ENCODE data around the gene TMEM179. TPM values are rescaled to one million over a fixed set of nuclear protein-coding genes. Genes with fewer than 3 reads are reported as not detected.

TMEM179 gene
- total and polyA plus RNA-seq, 7 experiments from 2014 or later = 0.15 TPM; not detected in 6

GRCh38 chr14:104561632-104562495 is 42.7 kb downstream of the TMEM179 start:
- Histone ChIP-seq H3K4me3 (ENCODE audit: low read length) (no peak overlapping the region), H3K27me3 (ENCODE audit: control insufficient read depth in 2 of 2, insufficient read depth in 2 of 2, low read length in 2 of 2) (no peaks in the 10 kb centered on the region), H3K4me1 (ENCODE audit: control insufficient read depth in 2 of 2, insufficient read depth in 2 of 2, low read length in 2 of 2) (peaks cover 0 to 4% of the 10 kb centered on the region in 2 donors), H3K9me3 (ENCODE audit: control insufficient read depth in 2 of 3, low read length in 3 of 3) (no peaks in the 10 kb centered on the region), H3K36me3 (ENCODE audit: control insufficient read depth in 2 of 3, insufficient read depth in 3 of 3, low read length in 3 of 3) (no peaks in the 10 kb centered on the region), H3K27ac (ENCODE audit: low read depth, low read length) (no peak overlapping the region)
- CTCF ChIA-PET = interaction anchor here (0.6 to 1.0 kb wide), 2 partner anchors 270 to 484 kb away, joined by 4 read pairs; no protein-coding TSS in a partner anchor
- POLR2A ChIA-PET = no interaction called here
- Mint-ChIP-seq H3K27ac (no peak overlapping the region), H3K4me3 (no peak overlapping the region), H3K9me3 (no peaks in the 10 kb centered on the region), H3K4me1 (peaks cover 0 to 5% (median 0%) of the 10 kb centered on the region in 7 donors), H3K27me3 (peaks cover 0 to 24% (median 5%) of the 10 kb centered on the region in 5 donors), H3K36me3 (no peaks in the 10 kb centered on the region)
- DNase-seq (no peak), ATAC-seq (no peak)
- intact Hi-C loops (cut with micrococcal nuclease) = loop anchor here in 1 of 2 donors (5.0 kb wide), 1 partner anchor 470 kb away; no protein-coding TSS in a partner anchor

GRCh38 chr14:104561124-104561557 is 43.4 kb downstream of the TMEM179 start:
- intact Hi-C loops (cut with micrococcal nuclease) = loop anchor here in 1 of 2 donors (5.0 kb wide), 1 partner anchor 469 kb away; no protein-coding TSS in a partner anchor
- Mint-ChIP-seq H3K4me3 (no peak overlapping the region), H3K36me3 (no peaks in the 10 kb centered on the region), H3K4me1 (peaks cover 0 to 5% (median 0%) of the 10 kb centered on the region in 7 donors), H3K27me3 (peaks cover 0 to 17% (median 5%) of the 10 kb centered on the region in 5 donors), H3K9me3 (no peaks in the 10 kb centered on the region), H3K27ac (no peak overlapping the region)
- DNase-seq = no peak
- no peaks in the 10 kb centered on the region for H3K36me3 ChIP-seq (ENCODE audit: control insufficient read depth in 2 of 3, insufficient read depth in 3 of 3, low read length in 3 of 3)
- no peaks in the 10 kb centered on the region for H3K27me3 ChIP-seq (ENCODE audit: control insufficient read depth in 2 of 2, insufficient read depth in 2 of 2, low read length in 2 of 2)
- no peaks in the 10 kb centered on the region for H3K9me3 ChIP-seq (ENCODE audit: control insufficient read depth in 2 of 3, low read length in 3 of 3)
- peaks cover 0 to 4% of the 10 kb centered on the region in 2 donors for H3K4me1 ChIP-seq (ENCODE audit: control insufficient read depth in 2 of 2, insufficient read depth in 2 of 2, low read length in 2 of 2)
- ChIA-PET POLR2A (no interaction called here), CTCF (no interaction called here)
- no peak overlapping the region for H3K27ac ChIP-seq (ENCODE audit: low read depth, low read length)
- ATAC-seq = no peak
- H3K4me3 ChIP-seq (ENCODE audit: low read length) = no peak overlapping the region

- intact Hi-C loops (cut with micrococcal nuclease) = loop anchor here in 1 of 2 donors (5.0 kb wide), 1 partner anchor 468 kb away; no protein-coding TSS in a partner anchor
- Mint-ChIP-seq H3K9me3 (no peaks in the 10 kb centered on the region), H3K4me3 (no peak overlapping the region), H3K27me3 (peaks cover 0 to 13% (median 5%) of the 10 kb centered on the region in 5 donors), H3K36me3 (no peaks in the 10 kb centered on the region), H3K4me1 (peaks cover 0 to 5% (median 0%) of the 10 kb centered on the region in 7 donors), H3K27ac (no peak overlapping the region)
- POLR2A ChIA-PET = no interaction called here
- no peaks in the 10 kb centered on the region for H3K27me3 ChIP-seq (ENCODE audit: control insufficient read depth in 2 of 2, insufficient read depth in 2 of 2, low read length in 2 of 2)
- no peaks in the 10 kb centered on the region for H3K9me3 ChIP-seq (ENCODE audit: control insufficient read depth in 2 of 3, low read length in 3 of 3)
- ATAC-seq (no peak), DNase-seq (no peak)
- CTCF ChIA-PET = no interaction called here
- H3K27ac ChIP-seq (ENCODE audit: low read depth, low read length) = no peak overlapping the region
- H3K36me3 ChIP-seq (ENCODE audit: control insufficient read depth in 2 of 3, insufficient read depth in 3 of 3, low read length in 3 of 3) = no peaks in the 10 kb centered on the region
- H3K4me3 ChIP-seq (ENCODE audit: low read length) = no peak overlapping the region
- peaks cover 0 to 4% of the 10 kb centered on the region in 2 donors for H3K4me1 ChIP-seq (ENCODE audit: control insufficient read depth in 2 of 2, insufficient read depth in 2 of 2, low read length in 2 of 2)
Observed at GRCh38 chr14:104560586-104560945, 44.0 kb downstream of the TMEM179 start.

- peak overlapping the region in 1 of 9 donors; percentile 70 for H3K27ac Mint-ChIP-seq
- intact Hi-C loops (cut with micrococcal nuclease) = loop anchor here in 1 of 2 donors (5.0 kb wide), 1 partner anchor 468 kb away; no protein-coding TSS in a partner anchor
- H3K27ac ChIP-seq (ENCODE audit: low read depth, low read length) = no peak overlapping the region
Observed at GRCh38 chr14:104559804-104560585, 44.6 kb downstream of the TMEM179 start.

GRCh38 chr14:104559028-104559803 is 45.4 kb downstream of the TMEM179 start:
- CTCF ChIA-PET = interaction anchor here (1.0 kb wide), 1 partner anchor 8 kb away, joined by 3 read pairs; no protein-coding TSS in a partner anchor
- Mint-ChIP-seq H3K4me3 (no peak overlapping the region), H3K36me3 (no peaks in the 10 kb centered on the region), H3K27me3 (peaks cover 0 to 7% (median 0%) of the 10 kb centered on the region in 5 donors), H3K9me3 (no peaks in the 10 kb centered on the region), H3K4me1 (peaks cover 0 to 4% (median 0%) of the 10 kb centered on the region in 7 donors), H3K27ac (no peak overlapping the region)
- ATAC-seq = no peak
- Histone ChIP-seq H3K36me3 (ENCODE audit: control insufficient read depth in 2 of 3, insufficient read depth in 3 of 3, low read length in 3 of 3) (no peaks in the 10 kb centered on the region), H3K27ac (ENCODE audit: low read depth, low read length) (no peak overlapping the region), H3K4me1 (ENCODE audit: control insufficient read depth in 2 of 2, insufficient read depth in 2 of 2, low read length in 2 of 2) (peaks cover 0 to 4% of the 10 kb centered on the region in 2 donors), H3K9me3 (ENCODE audit: control insufficient read depth in 2 of 3, low read length in 3 of 3) (no peaks in the 10 kb centered on the region), H3K4me3 (ENCODE audit: low read length) (no peak overlapping the region), H3K27me3 (ENCODE audit: control insufficient read depth in 2 of 2, insufficient read depth in 2 of 2, low read length in 2 of 2) (no peaks in the 10 kb centered on the region)
- no peak for DNase-seq
- intact Hi-C loops (cut with micrococcal nuclease) = no loop called here
- POLR2A ChIA-PET = no interaction called here

More at GRCh38 chr14:104559804-104560585, 44.6 kb downstream of the TMEM179 start:
- Mint-ChIP-seq H3K27me3 (peaks cover 0 to 9% (median 4%) of the 10 kb centered on the region in 5 donors), H3K4me1 (peaks cover 0 to 5% (median 0%) of the 10 kb centered on the region in 7 donors), H3K9me3 (no peaks in the 10 kb centered on the region), H3K4me3 (no peak overlapping the region), H3K36me3 (no peaks in the 10 kb centered on the region)
- CTCF ChIA-PET = no interaction called here
- DNase-seq (no peak), ATAC-seq (no peak)
- POLR2A ChIA-PET = no interaction called here
- no peak overlapping the region for H3K4me3 ChIP-seq (ENCODE audit: low read length)
- H3K9me3 ChIP-seq (ENCODE audit: control insufficient read depth in 2 of 3, low read length in 3 of 3) = no peaks in the 10 kb centered on the region
- no peaks in the 10 kb centered on the region for H3K36me3 ChIP-seq (ENCODE audit: control insufficient read depth in 2 of 3, insufficient read depth in 3 of 3, low read length in 3 of 3)
- no peaks in the 10 kb centered on the region for H3K27me3 ChIP-seq (ENCODE audit: control insufficient read depth in 2 of 2, insufficient read depth in 2 of 2, low read length in 2 of 2)
- peaks cover 0 to 4% of the 10 kb centered on the region in 2 donors for H3K4me1 ChIP-seq (ENCODE audit: control insufficient read depth in 2 of 2, insufficient read depth in 2 of 2, low read length in 2 of 2)

Measured in naive thymus-derived CD4-positive, alpha-beta T cell (primary cell).